ENCODE data around the gene GOLM1. TPM values are rescaled to one million over a fixed set of nuclear protein-coding genes. Genes with fewer than 3 reads are reported as not detected.

The GOLM1 gene
- total and polyA plus RNA-seq, 2 of the 13 experiments (the other 11 are each of a cell fraction or from before 2014, with no cell fraction given) = 0.20 to 0.30 TPM

- no peak for ATAC-seq
- H2AFZ ChIP-seq (ENCODE audit: low read length) = no peak overlapping the region
- FAIRE-seq = no peak
- no TSS peak for BruUV-seq (replicated peaks)
- DNase-seq (ENCODE audit: low spot score) = no peak
- peaks cover 11 to 41% of the 10 kb centered on the region in 2 experiments; a peak in 4 of 5 replicates for H3K36me3 ChIP-seq (replicated peaks in 1 of 2; ENCODE audit: control insufficient read depth in 1 of 2, insufficient read depth in 2 of 2, low read length in 2 of 2)
- H3K9me3 ChIP-seq (ENCODE audit: low read length) = no peaks in the 10 kb centered on the region
- no peak overlapping the region for H3K4me3 ChIP-seq (replicated peaks in 1 of 3; ENCODE audit: insufficient read depth in 1 of 3, low read depth in 2 of 3, low read length in 3 of 3)
- no peaks in the 10 kb centered on the region for H3K79me2 ChIP-seq (ENCODE audit: insufficient read depth, low read length)
- intact Hi-C loops (cut with micrococcal nuclease; ENCODE audit: unreplicated experiment) (no loop called here), in situ Hi-C loops (cut with HindIII; ENCODE audit: extremely low pct_ligation_motif_present, low pct_unique_long_range_greater_than_20kb) (no loop called here)
- no peaks in the 10 kb centered on the region for H4K20me1 ChIP-seq (ENCODE audit: insufficient read depth, low read length)
- ChIA-PET CTCF (ENCODE audit: low intra/inter-chr PET ratio, low total read pairs) (no interaction called here), POLR2A (no interaction called here)
- no peak overlapping the region for H3K27ac ChIP-seq (ENCODE audit: extremely low read length, insufficient read depth, low read length)
- H3K4me2 ChIP-seq (ENCODE audit: low read depth, low read length) = no peak overlapping the region
- H3K9ac ChIP-seq (ENCODE audit: insufficient read depth, low read depth, low read length) = no peak overlapping the region
- H3K4me1 ChIP-seq (ENCODE audit: insufficient read depth, low read length) = no peaks in the 10 kb centered on the region
- WGBS (ENCODE audit: low lambda C conversion rate) = 97% methylated on average over 1 of the region's 1 CpG
- TF ChIP-seq KIAA2018 (CRISPR knock-in tag; IDR thresholded peaks at IDR 0.05; ENCODE audit: borderline replicate concordance) (no peak), ZNF34 (CRISPR knock-in tag; IDR thresholded peaks at IDR 0.05; ENCODE audit: borderline replicate concordance) (no peak), PLSCR1 (CRISPR knock-in tag; IDR thresholded peaks at IDR 0.05; ENCODE audit: borderline replicate concordance) (no peak), FOSL1 (CRISPR knock-in tag; IDR thresholded peaks at IDR 0.05; ENCODE audit: borderline replicate concordance) (no peak), NFKBIZ (CRISPR knock-in tag; IDR thresholded peaks at IDR 0.05) (no peak), RBAK (CRISPR knock-in tag; IDR thresholded peaks at IDR 0.05) (no peak)
- H3K27me3 ChIP-seq (ENCODE audit: control insufficient read depth in 1 of 2, insufficient read depth in 2 of 2, low read length in 2 of 2) = no peaks in the 10 kb centered on the region
Observed at GRCh38 chr9:85995599-85995998, 103.8 kb downstream of the GOLM1 start.
